Hepatocyte (in vitro differentiated cells): ENCODE results near the gene ARHGAP10.

ENCODE experiments used
- EZH2 ChIP-seq: fragments of 200-600 bp; sonication (generic); IDR thresholded peaks from 2 replicates; pipeline ENCODE4 v1.6.1; 2016; ENCODE audit warnings: antibody characterized with exemption, mild to moderate bottlenecking, borderline replicate concordance
- EZH2phosphoT487 ChIP-seq: fragments of 200-600 bp; sonication (generic); IDR thresholded peaks from one replicate; pipeline ENCODE4 v1.6.1; 2018; ENCODE audit warnings: antibody characterized with exemption, mild to moderate bottlenecking, low read depth, moderate library complexity; ENCODE audit not compliant: unreplicated experiment, severe bottlenecking
- TF ChIP-seq, protein P1 (sequence below): fragments of 200-600 bp; sonication (generic); IDR thresholded peaks from 2 replicates; pipeline ENCODE4 v1.5.1; 2016; ENCODE audit warnings: antibody characterized with exemption, mild to moderate bottlenecking; ENCODE audit not compliant: poor library complexity

GRCh38 chr4:147723326-147723725 lies 8.6 kb upstream of the ARHGAP10 start:
- TF ChIP-seq EZH2 (no peak), EZH2phosphoT487 (no peak)
- TF ChIP-seq, protein P1, sequence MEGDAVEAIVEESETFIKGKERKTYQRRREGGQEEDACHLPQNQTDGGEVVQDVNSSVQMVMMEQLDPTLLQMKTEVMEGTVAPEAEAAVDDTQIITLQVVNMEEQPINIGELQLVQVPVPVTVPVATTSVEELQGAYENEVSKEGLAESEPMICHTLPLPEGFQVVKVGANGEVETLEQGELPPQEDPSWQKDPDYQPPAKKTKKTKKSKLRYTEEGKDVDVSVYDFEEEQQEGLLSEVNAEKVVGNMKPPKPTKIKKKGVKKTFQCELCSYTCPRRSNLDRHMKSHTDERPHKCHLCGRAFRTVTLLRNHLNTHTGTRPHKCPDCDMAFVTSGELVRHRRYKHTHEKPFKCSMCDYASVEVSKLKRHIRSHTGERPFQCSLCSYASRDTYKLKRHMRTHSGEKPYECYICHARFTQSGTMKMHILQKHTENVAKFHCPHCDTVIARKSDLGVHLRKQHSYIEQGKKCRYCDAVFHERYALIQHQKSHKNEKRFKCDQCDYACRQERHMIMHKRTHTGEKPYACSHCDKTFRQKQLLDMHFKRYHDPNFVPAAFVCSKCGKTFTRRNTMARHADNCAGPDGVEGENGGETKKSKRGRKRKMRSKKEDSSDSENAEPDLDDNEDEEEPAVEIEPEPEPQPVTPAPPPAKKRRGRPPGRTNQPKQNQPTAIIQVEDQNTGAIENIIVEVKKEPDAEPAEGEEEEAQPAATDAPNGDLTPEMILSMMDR = no peak
